ENCODE results near the gene GP5.

GRCh38 chr3:194354315-194354714 lies 44.8 kb downstream of the GP5 start:
- TF ChIP-seq, protein P1, sequence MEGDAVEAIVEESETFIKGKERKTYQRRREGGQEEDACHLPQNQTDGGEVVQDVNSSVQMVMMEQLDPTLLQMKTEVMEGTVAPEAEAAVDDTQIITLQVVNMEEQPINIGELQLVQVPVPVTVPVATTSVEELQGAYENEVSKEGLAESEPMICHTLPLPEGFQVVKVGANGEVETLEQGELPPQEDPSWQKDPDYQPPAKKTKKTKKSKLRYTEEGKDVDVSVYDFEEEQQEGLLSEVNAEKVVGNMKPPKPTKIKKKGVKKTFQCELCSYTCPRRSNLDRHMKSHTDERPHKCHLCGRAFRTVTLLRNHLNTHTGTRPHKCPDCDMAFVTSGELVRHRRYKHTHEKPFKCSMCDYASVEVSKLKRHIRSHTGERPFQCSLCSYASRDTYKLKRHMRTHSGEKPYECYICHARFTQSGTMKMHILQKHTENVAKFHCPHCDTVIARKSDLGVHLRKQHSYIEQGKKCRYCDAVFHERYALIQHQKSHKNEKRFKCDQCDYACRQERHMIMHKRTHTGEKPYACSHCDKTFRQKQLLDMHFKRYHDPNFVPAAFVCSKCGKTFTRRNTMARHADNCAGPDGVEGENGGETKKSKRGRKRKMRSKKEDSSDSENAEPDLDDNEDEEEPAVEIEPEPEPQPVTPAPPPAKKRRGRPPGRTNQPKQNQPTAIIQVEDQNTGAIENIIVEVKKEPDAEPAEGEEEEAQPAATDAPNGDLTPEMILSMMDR (IDR thresholded peaks at IDR 0.05) = no peak
- TF ChIP-seq POLR2A (IDR thresholded peaks at IDR 0.05) = no peak

Measured in testis (tissue), 2 donors.